Activated naive CD4-positive, alpha-beta T cell treated with anti-CD3 and anti-CD28 coated beads, Interleukin-2, amount 50 U/mL, for 72 hours (primary cell): ENCODE measurements around the gene METAP1. TPM values are rescaled to one million over a fixed set of nuclear protein-coding genes. Genes with fewer than 3 reads are reported as not detected.
"Not testable (repeated sequence)": the region's sequence is repeated elsewhere in the genome, so short reads cannot be mapped to it uniquely, and the experiment has no call there.

ENCODE experiments used
- ATAC-seq, 2 donors: fragments of 150-1000 bp; cut with Tn5 transposase; 2 replicates each; pipeline ENCODE4 v1.10.0; 2021; ENCODE audit warnings: mild to moderate bottlenecking in 2 of 2, moderate library complexity in 2 of 2
- DNase-seq, 2 donors: peaks; one replicate each; pipeline ENCODE4 v3.0.0; 2021 to 2022; ENCODE audit warnings: low spot score in 2 of 2
- H3K27ac Mint-ChIP-seq, 2 donors: one replicate each; pipeline ENCODE4 v1.8.0; 2022; ENCODE audit warnings: mild to moderate bottlenecking in 2 of 2, mixed read lengths in 2 of 2
- H3K36me3 Mint-ChIP-seq, 2 donors: one replicate each; pipeline ENCODE4 v1.8.0; 2022; ENCODE audit warnings: mixed read lengths in 2 of 2
- H3K9me3 Mint-ChIP-seq, 2 donors: one replicate each; pipeline ENCODE4 v1.8.0; 2022; ENCODE audit warnings: mixed read lengths in 2 of 2
- total RNA-seq, 2 donors: library from RNA; stranded (reverse); gene quantifications; one replicate each; pipeline ENCODE4 v1.2.3, GENCODE V29; 2022

The METAP1 gene
- 10 to 100 TPM; 71.6 to 80.1 TPM for total RNA-seq

- Mint-ChIP-seq H3K9me3 (no peaks in the 10 kb centered on the region), H3K27ac (peak within 1 kb of the TSS; percentile 94 to 96), H3K36me3 (peaks cover 0 to 14% of the 10 kb centered on the region in 2 donors)
- peak; percentile 94 to 95 for DNase-seq
- peak; percentile 89 to 91 for ATAC-seq
Measured at GRCh38 chr4:98995183-98996055, at the start of gene METAP1. TSS of gene METAP1 (plus strand) at chr4:98995721. CDS start at chr4:98995754, 33 bp downstream.

DNA sequence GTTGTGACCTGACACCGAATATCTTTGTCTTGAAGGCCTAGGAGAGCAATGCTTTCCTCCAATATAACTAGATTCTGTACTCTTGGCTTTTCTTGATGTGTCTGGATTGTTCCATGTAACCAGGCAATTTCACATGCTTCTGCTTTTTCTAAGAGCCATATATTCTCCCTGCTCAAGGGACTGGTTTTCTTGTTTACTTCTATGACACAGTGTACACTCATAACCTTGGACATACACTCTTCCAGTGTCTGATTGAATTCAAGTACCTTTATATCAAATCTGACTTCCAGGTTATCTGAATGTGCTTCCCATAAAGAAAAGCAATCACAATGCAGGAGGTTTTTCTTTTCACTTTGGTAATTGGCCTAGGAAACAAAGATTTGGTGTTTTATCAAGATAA is 49.2 kb upstream of the METAP1 start:
- no peak for ATAC-seq
- Mint-ChIP-seq H3K9me3 (no peaks in the 10 kb centered on the region), H3K36me3 (no peaks in the 10 kb centered on the region), H3K27ac (no peak overlapping the region)
- DNase-seq, result no peak

- no peak overlapping the region for H3K27ac Mint-ChIP-seq
Measured at GRCh38 chr4:98950925-98951324, 44.6 kb upstream of the METAP1 start.

GRCh38 chr4:98951710-98952109 is 43.8 kb upstream of the METAP1 start:
- no peaks in the 10 kb centered on the region for H3K36me3 Mint-ChIP-seq
- H3K9me3 Mint-ChIP-seq, result no peaks in the 10 kb centered on the region
- DNase-seq, result no peak
- no peak overlapping the region for H3K27ac Mint-ChIP-seq
- ATAC-seq, result no peak

More at GRCh38 chr4:98950925-98951324, 44.6 kb upstream of the METAP1 start:
- no peak for DNase-seq
- Mint-ChIP-seq H3K9me3 (no peaks in the 10 kb centered on the region), H3K36me3 (no peaks in the 10 kb centered on the region)
- ATAC-seq, result peak in 1 of 2 donors; percentile 31

GRCh38 chr4:98955229-98955628 is 40.3 kb upstream of the METAP1 start:
- ATAC-seq, result no peak
- Mint-ChIP-seq H3K9me3 (no peaks in the 10 kb centered on the region), H3K36me3 (no peaks in the 10 kb centered on the region)

GRCh38 chr4:98958065-98958464 is 37.5 kb upstream of the METAP1 start:
- DNase-seq (no peak), ATAC-seq (no peak)
- Mint-ChIP-seq H3K27ac (no peak overlapping the region), H3K9me3 (no peaks in the 10 kb centered on the region), H3K36me3 (no peaks in the 10 kb centered on the region)

More at GRCh38 chr4:98955229-98955628, 40.3 kb upstream of the METAP1 start:
- no peak for DNase-seq
- H3K27ac Mint-ChIP-seq, result no peak overlapping the region

- Mint-ChIP-seq H3K27ac (no peak overlapping the region), H3K9me3 (no peaks in the 10 kb centered on the region), H3K36me3 (no peaks in the 10 kb centered on the region)
- DNase-seq, result no peak
- no peak for ATAC-seq
Measured at GRCh38 chr4:98959411-98959810, 36.1 kb upstream of the METAP1 start.

DNA sequence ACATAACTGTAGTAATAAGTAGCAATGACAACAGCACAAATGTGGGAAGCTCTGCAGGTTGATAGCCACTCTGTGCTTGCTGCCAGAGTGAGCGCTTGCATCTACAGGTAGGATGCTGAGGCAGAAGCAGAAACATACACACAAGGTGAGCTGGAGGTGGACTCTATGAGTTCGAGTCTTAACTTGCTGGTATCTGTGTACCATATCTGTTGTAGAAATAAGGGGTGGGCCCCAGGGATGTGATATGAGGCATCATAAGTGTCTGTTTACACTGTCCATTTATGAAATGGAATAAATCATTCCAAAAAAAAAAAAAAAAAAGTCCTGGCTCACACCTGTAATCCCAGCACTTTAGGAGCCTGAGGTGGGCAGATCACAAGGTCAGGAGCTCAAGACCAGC is 33.8 kb upstream of the METAP1 start:
- no peak for ATAC-seq
- no peak for DNase-seq
- Mint-ChIP-seq H3K9me3 (no peaks in the 10 kb centered on the region), H3K36me3 (peaks cover 0 to 4% of the 10 kb centered on the region in 2 donors), H3K27ac (no peak overlapping the region)

DNA sequence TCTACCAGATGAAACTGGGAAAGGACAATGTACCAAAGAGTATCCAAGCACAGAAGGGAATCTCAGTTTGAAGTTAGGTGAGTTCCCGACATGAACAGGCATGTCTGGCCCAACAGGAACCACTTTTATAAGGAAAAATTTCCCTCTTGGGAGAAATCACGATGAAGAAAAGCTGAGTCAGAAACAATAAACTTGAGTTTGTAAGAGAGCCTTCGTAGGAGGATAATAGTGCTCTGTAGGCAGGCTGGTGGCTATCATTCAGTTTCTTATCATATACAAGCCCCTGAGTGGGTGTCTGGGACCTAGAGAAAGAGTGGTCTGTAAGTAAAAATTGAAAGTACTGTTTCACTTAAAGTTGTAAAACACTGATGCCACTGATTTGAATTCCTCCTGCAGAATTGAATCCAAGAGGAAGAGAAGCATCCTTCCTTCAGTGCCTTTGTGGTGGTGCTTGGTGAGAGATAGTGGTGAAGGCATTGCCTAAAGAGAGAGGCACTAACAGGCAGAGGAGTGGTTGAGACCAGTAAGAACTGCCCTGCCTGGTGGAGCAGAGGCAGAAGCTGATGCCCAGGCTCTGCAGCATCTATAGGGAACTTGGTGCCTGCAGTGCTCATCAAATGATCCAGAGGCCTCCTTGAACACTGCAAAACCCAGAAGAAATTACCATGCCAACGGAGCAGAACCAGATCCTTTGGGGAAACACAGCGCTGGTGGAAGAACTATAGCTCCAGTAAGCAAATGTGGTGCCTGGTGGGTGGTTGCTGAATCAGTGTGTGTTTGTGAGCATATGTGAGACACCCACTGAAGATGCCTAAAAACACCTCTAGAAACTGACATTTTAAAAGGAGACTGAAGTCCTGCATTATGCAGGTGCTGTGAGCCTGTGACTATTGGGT is 31.7 kb upstream of the METAP1 start:
- Mint-ChIP-seq H3K9me3 (no peaks in the 10 kb centered on the region), H3K36me3 (peaks cover 0 to 4% of the 10 kb centered on the region in 2 donors), H3K27ac (no peak overlapping the region)
- ATAC-seq, result peak in 1 of 2 donors; percentile 7
- DNase-seq, result no peak

DNA sequence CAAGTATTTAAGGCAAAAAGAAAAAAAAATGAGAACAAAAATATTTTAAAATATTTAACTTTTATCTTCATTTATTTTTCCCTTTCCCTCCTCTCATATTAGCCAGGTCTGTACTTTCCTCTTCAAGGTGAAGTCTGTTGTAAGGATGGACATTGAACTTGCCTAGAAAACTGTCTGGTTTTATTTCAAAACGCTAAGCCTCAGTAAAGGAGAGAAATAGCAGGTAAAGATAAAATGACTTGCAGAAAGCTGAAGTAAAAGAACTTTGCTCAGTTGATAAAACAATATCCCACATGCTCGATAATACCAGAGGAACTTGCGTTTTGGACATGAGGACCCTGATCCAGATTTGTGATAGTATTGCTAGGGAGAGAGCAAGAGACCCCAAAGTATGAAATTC is 28.6 kb upstream of the METAP1 start:
- Mint-ChIP-seq H3K27ac (no peak overlapping the region), H3K9me3 (no peaks in the 10 kb centered on the region), H3K36me3 (peaks cover 0 to 4% of the 10 kb centered on the region in 2 donors)
- no peak for ATAC-seq
- DNase-seq, result no peak

DNA sequence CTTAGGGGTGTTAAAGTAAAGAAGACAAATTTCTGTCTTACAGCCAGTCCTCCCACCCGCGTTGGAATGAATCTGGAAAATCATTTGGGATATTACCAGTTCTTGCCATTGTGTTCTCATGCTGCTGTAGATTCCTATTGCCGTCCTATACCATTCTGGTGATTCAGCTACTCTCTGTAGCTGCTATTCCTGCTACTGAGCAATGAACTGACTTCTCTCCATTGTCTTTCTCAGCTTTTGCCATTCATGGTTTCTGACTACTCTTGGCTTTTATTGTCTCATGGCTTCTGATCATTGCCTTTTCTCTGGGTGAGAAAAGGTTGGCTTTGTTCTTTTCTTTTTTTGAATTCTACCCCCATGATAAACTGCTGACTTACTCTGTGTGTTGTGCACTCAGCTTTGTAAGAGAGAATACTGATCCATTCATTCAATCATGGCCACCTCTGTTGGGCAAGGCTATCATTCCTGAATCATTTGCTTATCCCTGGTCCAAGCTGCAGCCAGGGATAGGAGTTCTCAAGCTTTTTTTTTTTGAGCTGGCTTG is 27.7 kb upstream of the METAP1 start:
- no peak for ATAC-seq
- Mint-ChIP-seq H3K9me3 (no peaks in the 10 kb centered on the region), H3K27ac (no peak overlapping the region), H3K36me3 (peaks cover 0 to 4% of the 10 kb centered on the region in 2 donors)
- no peak for DNase-seq

- Mint-ChIP-seq H3K9me3 (no peaks in the 10 kb centered on the region), H3K36me3 (peaks cover 0 to under 1% of the 10 kb centered on the region in 2 donors), H3K27ac (no peak overlapping the region)
- DNase-seq (no peak), ATAC-seq (no peak)
Measured at GRCh38 chr4:98969878-98970785, 25.4 kb upstream of the METAP1 start.

DNA sequence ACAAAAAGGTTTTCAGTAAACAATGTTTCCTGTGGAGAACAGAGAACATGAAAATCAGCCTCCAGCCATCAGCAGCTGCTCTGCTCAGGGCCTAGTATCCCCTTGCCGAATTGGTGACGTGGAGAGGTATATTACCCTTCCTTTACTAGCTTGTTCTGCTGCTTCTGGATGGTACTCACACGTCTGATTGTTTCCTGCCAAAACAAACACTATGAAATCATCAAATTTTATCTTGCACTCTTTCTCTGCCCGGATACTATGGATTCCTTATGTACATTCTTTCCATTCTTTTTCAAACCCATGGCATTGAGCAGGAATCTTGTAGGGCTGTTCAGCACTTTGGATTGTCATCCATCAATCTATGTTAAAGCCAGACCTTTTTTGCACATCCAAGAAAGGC is 18.8 kb upstream of the METAP1 start:
- H3K27ac Mint-ChIP-seq, result no peak overlapping the region
- no peaks in the 10 kb centered on the region for H3K36me3 Mint-ChIP-seq
- no peak for DNase-seq
- ATAC-seq, result no peak
- no peaks in the 10 kb centered on the region for H3K9me3 Mint-ChIP-seq

DNA sequence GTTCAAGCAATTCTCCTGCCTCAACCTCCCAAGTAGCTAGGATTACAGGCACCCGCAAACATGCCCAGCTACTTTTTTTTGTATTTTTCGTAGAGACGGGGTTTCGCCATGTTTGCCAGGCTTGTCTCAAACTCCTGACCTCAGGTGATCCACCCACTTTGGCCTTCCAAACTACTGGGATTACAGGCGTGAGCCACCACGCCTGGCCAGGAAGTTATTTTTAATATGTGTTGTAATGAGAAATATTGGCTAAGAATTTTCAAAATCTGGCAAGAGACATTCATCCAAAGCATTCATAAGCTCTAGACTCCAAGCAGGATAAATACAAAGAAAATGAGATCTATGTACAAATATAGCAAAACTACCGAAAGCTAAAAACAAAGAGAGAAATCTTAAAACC is 18.0 kb upstream of the METAP1 start:
- H3K9me3 Mint-ChIP-seq, result no peaks in the 10 kb centered on the region
- DNase-seq (no peak), ATAC-seq (no peak)
- no peaks in the 10 kb centered on the region for H3K36me3 Mint-ChIP-seq
- no peak overlapping the region for H3K27ac Mint-ChIP-seq

DNA sequence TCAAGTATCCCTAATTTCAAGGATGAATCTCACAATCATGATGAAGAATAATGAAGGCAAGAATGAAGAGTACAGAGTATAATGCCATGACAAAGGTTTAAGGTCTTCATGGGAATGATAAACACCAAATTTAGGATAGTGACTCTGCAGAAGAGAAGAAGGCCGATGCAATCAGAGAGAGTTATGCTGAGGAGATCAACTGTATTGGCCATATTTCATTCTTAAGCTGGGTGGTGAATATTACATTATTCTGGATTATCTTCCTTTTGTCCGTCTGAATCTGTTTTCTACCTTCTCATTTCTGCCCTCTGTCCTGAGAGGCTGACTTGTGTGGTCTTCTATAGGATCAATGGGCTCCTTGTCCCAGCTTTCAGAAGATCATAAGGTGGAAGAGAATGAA is 7.8 kb upstream of the METAP1 start:
- Mint-ChIP-seq H3K9me3 (peaks cover 3 to 4% of the 10 kb centered on the region in 2 donors), H3K27ac (no peak overlapping the region), H3K36me3 (peaks cover 6 to 13% of the 10 kb centered on the region in 2 donors)
- ATAC-seq (no peak), DNase-seq (no peak)

DNA sequence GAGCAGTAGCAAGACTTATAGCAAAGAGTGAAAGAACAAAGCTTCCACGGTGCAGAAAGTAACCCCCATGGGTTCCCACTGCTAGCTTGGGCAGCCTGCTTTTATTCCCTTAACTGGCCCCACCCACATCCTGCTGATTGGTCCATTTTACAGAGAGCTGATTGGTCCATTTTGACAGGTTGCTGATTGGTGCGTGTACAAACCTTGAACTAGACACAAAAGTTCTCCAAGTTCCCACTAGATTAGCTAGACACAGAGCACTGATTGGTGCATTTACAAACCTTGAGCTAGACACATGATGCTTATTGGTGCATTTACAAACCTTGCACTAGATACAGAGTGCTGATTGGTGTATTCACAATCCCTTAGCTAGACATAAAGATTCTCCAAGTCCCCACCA is 2.7 kb upstream of the METAP1 start:
- not testable (repeated sequence) for H3K36me3 Mint-ChIP-seq, DNase-seq, H3K27ac Mint-ChIP-seq, H3K9me3 Mint-ChIP-seq, ATAC-seq
